Measurements from ENCODE around the gene NSL1. TPM values are rescaled to one million over a fixed set of nuclear protein-coding genes. Genes with fewer than 3 reads are reported as not detected.

The NSL1 gene
- polyA plus RNA-seq, 1 donor (not counting 4 experiments of a cell fraction or from before 2014, with no cell fraction given) = 25.5 TPM

DNA sequence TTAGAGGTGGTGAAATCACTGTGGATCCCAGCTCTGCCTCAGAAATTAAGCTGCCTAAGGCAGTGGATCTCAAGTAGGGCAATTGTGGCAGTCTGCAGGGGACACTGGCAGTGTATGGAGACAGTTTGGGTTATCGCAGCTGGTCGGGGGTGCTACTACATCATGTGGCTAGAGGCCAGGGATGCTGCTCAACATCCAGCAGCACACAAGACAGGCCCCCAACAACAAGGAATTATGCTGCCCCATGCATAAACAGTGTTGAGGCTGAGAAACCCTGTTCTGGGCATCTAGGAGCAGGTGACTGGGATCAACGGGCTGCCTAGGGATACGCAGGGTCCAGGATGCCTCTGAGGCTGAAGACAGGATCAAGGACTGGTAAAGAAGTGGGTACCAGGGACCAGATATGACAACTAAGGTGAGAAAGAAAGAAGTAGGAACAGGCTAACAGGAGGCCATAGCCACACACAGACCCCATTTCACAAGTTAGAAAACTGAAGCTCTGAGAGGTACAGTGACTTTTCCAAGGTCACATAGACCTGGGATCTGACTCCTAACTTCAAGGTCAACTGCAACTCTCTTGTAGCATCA lies 100.7 kb downstream of the NSL1 start:
- FAIRE-seq (no peak), DNase-seq (ENCODE audit: low read depth, low spot score) (no peak)
- TF ChIP-seq EZH2 (IDR thresholded peaks at IDR 0.05; ENCODE audit: low read length) = no peak
- TF ChIP-seq, protein P1, sequence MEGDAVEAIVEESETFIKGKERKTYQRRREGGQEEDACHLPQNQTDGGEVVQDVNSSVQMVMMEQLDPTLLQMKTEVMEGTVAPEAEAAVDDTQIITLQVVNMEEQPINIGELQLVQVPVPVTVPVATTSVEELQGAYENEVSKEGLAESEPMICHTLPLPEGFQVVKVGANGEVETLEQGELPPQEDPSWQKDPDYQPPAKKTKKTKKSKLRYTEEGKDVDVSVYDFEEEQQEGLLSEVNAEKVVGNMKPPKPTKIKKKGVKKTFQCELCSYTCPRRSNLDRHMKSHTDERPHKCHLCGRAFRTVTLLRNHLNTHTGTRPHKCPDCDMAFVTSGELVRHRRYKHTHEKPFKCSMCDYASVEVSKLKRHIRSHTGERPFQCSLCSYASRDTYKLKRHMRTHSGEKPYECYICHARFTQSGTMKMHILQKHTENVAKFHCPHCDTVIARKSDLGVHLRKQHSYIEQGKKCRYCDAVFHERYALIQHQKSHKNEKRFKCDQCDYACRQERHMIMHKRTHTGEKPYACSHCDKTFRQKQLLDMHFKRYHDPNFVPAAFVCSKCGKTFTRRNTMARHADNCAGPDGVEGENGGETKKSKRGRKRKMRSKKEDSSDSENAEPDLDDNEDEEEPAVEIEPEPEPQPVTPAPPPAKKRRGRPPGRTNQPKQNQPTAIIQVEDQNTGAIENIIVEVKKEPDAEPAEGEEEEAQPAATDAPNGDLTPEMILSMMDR (optimal IDR thresholded peaks at IDR 0.05 in 1 of 3, IDR thresholded peaks at IDR 0.05 in 1 of 3, conservative IDR thresholded peaks at IDR 0.05 in 1 of 3; ENCODE audit: extremely low read depth in 1 of 3, insufficient read depth in 2 of 3, low read length in 3 of 3) = no peak
- Histone ChIP-seq H3K9me3 (ENCODE audit: control insufficient read depth, low read depth, low read length) (no peaks in the 10 kb centered on the region), H3K27ac (ENCODE audit: control insufficient read depth, insufficient read depth, low read length) (no peak overlapping the region), H3K4me1 (ENCODE audit: control insufficient read depth, extremely low read depth, insufficient read depth, low read length) (peaks cover 2% of the 10 kb centered on the region), H4K20me1 (ENCODE audit: control insufficient read depth, extremely low read depth, insufficient read depth, low read length) (no peaks in the 10 kb centered on the region), H3K4me2 (ENCODE audit: control insufficient read depth, extremely low read depth, insufficient read depth, low read depth, low read length) (no peak overlapping the region), H2AFZ (ENCODE audit: control insufficient read depth, low read length) (no peak overlapping the region), H3K36me3 (ENCODE audit: control insufficient read depth in 2 of 2, extremely low read depth in 1 of 2, insufficient read depth in 2 of 2, low read length in 2 of 2) (no peaks in the 10 kb centered on the region), H3K79me2 (ENCODE audit: control insufficient read depth, insufficient read depth, low read length) (no peaks in the 10 kb centered on the region), H3K9me1 (ENCODE audit: control insufficient read depth, extremely low read depth, insufficient read depth, low read length) (no peaks in the 10 kb centered on the region), H3K27me3 (ENCODE audit: control insufficient read depth, extremely low read depth, insufficient read depth, low read length) (peaks cover 32% of the 10 kb centered on the region), H3K4me3 (ENCODE audit: control insufficient read depth in 2 of 3, extremely low read depth in 1 of 3, insufficient read depth in 2 of 3, low read depth in 1 of 3, low read length in 3 of 3) (no peak overlapping the region), H3K9ac (ENCODE audit: control insufficient read depth, extremely low read depth, insufficient read depth, low read length) (no peak overlapping the region)
- dilution Hi-C loops (cut with MboI; ENCODE audit: extremely low pct_ligation_motif_present, low sequenced_read_pairs) = no loop called here

GRCh38 chr1:212689758-212690529 lies 101.6 kb downstream of the NSL1 start:
- TF ChIP-seq, protein P1 (optimal IDR thresholded peaks at IDR 0.05 in 1 of 3, IDR thresholded peaks at IDR 0.05 in 1 of 3, conservative IDR thresholded peaks at IDR 0.05 in 1 of 3; ENCODE audit: extremely low read depth in 1 of 3, insufficient read depth in 2 of 3, low read length in 3 of 3) = no peak
- no peak for TF ChIP-seq EZH2 (IDR thresholded peaks at IDR 0.05; ENCODE audit: low read length)
- H3K4me3 ChIP-seq (ENCODE audit: control insufficient read depth in 2 of 3, extremely low read depth in 1 of 3, insufficient read depth in 2 of 3, low read depth in 1 of 3, low read length in 3 of 3) = no peak overlapping the region
- H4K20me1 ChIP-seq (ENCODE audit: control insufficient read depth, extremely low read depth, insufficient read depth, low read length) = no peaks in the 10 kb centered on the region
- H2AFZ ChIP-seq (ENCODE audit: control insufficient read depth, low read length) = no peak overlapping the region
- H3K9me1 ChIP-seq (ENCODE audit: control insufficient read depth, extremely low read depth, insufficient read depth, low read length) = no peaks in the 10 kb centered on the region
- peaks cover 23% of the 10 kb centered on the region for H3K27me3 ChIP-seq (ENCODE audit: control insufficient read depth, extremely low read depth, insufficient read depth, low read length)
- dilution Hi-C loops (cut with MboI; ENCODE audit: extremely low pct_ligation_motif_present, low sequenced_read_pairs) = no loop called here
- no peaks in the 10 kb centered on the region for H3K36me3 ChIP-seq (ENCODE audit: control insufficient read depth in 2 of 2, extremely low read depth in 1 of 2, insufficient read depth in 2 of 2, low read length in 2 of 2)
- FAIRE-seq (no peak), DNase-seq (ENCODE audit: low read depth, low spot score) (no peak)
- no peak overlapping the region for H3K4me2 ChIP-seq (ENCODE audit: control insufficient read depth, extremely low read depth, insufficient read depth, low read depth, low read length)
- H3K9ac ChIP-seq (ENCODE audit: control insufficient read depth, extremely low read depth, insufficient read depth, low read length) = no peak overlapping the region
- H3K79me2 ChIP-seq (ENCODE audit: control insufficient read depth, insufficient read depth, low read length) = no peaks in the 10 kb centered on the region
- H3K9me3 ChIP-seq (ENCODE audit: control insufficient read depth, low read depth, low read length) = no peaks in the 10 kb centered on the region
- H3K27ac ChIP-seq (ENCODE audit: control insufficient read depth, insufficient read depth, low read length) = no peak overlapping the region
- H3K4me1 ChIP-seq (ENCODE audit: control insufficient read depth, extremely low read depth, insufficient read depth, low read length) = peaks cover 2% of the 10 kb centered on the region

Data from keratinocyte (primary cell).